SK-N-MC (cell line): ENCODE measurements around the gene PRKAR1B.

ENCODE experiments used
- DNase-seq: peaks from one replicate; pipeline ENCODE4 v3.0.0-alpha.2; 2011; ENCODE audit warnings: low read depth, low spot score
- H3K27ac ChIP-seq: fragments of 200-600 bp; sonication (generic); 2 replicates; pipeline ENCODE4 v1.5.1; 2016; ENCODE audit warnings: mixed run types
- H3K36me3 ChIP-seq: fragments of 200-600 bp; sonication (generic); 2 replicates; pipeline ENCODE4 v1.6.1; 2017; ENCODE audit warnings: antibody characterized with exemption, low read length, mixed read lengths; ENCODE audit not compliant: insufficient read depth
- H3K4me3 ChIP-seq: fragments of 200-600 bp; sonication (generic); 2 replicates; pipeline ENCODE4 v1.5.1; 2016
- H3K9ac ChIP-seq: fragments of 200-600 bp; sonication (generic); 2 replicates; pipeline ENCODE4 v1.8.0; 2017; ENCODE audit warnings: mixed run types, mixed read lengths; ENCODE audit not compliant: insufficient read length
- H3K9me3 ChIP-seq: fragments of 200-600 bp; sonication (generic); 2 replicates; pipeline ENCODE4 v1.6.1; 2017; ENCODE audit warnings: low read depth, mild to moderate bottlenecking, antibody characterized with exemption, low read length, moderate library complexity, mixed read lengths
- EZH2 ChIP-seq: fragments of 200-600 bp; sonication (generic); IDR thresholded peaks from one replicate; pipeline ENCODE4 v1.6.1; 2017; ENCODE audit warnings: antibody characterized with exemption
- FOXP2 ChIP-seq: optimal IDR thresholded peaks from 2 replicates; pipeline ENCODE3; 2011; ENCODE audit warnings: mild to moderate bottlenecking, moderate library complexity; ENCODE audit not compliant: insufficient read depth; ENCODE audit errors: extremely low read length, control extremely low read depth
- POLR2AphosphoS5 ChIP-seq: IDR thresholded peaks from 2 replicates; pipeline ENCODE4 v1.6.1; 2012; ENCODE audit warnings: mild to moderate bottlenecking, low read depth, low read length, borderline replicate concordance

The PRKAR1B gene

DNA sequence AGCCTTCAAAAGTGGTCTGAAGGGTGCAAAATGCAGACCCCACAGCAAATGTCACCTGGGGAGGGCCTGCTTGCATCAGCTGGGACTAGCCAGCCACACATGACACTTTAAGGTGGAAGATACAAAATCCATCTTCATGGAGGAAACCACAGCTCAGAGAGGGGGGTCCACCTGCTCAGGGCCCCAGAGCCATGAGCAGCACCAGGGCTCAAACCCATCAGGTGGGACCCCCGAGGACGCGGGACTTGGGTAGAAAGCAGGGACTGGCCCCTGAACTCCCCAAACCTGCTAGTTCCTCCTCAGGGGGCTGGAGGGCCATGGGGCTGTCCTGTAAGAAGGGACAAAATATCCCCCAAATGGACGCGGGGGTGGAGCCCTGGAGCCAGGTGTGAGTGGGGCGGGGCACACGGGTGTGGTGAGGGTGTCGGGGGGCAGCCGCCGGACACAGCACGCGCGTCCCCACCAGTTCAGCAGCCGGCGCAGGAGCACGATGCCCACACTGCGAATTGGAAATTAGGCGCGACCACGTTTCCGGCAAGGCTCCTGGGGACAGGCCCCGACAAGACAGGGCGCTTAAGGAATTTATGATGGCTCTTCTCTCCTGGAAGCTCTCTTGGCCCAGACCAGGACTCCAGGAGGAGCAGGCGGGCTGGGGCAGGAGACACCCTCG, 215.5 kb downstream of the PRKAR1B start:
- Histone ChIP-seq H3K27ac (no peak overlapping the region), H3K4me3 (no peak overlapping the region), H3K9me3 (no peaks in the 10 kb centered on the region), H3K9ac (no peak overlapping the region), H3K36me3 (no peaks in the 10 kb centered on the region)
- DNase-seq = no peak
- TF ChIP-seq POLR2AphosphoS5 (no peak), FOXP2 (no peak), EZH2 (no peak)

DNA sequence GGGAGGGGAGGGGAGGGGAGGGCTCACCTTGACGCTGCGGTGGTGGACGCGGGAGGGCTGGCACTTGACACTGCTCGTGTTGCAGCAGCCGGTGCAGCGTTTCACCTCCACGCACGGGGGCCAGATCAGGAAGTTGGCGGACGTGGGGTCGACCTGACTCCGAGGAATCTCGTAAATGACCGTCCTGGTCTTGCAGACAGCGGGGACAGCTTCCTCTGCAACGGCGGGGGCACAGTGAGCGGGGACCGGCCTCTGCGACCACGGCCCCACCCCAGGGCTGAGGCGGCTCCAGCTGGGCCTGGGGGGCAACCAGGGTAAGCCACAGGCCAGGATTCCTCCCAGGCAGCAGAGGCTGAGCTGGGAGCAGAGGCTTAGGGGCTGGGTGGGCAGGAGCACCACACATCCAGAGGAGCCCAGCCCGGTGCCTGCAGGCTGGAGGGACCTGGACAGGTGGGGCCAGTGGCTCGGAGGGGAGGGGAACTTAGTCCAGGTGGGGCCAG, 216.2 kb downstream of the PRKAR1B start:
- H3K27ac ChIP-seq = no peak overlapping the region
- no peak overlapping the region for H3K9ac ChIP-seq
- no peak for DNase-seq
- H3K4me3 ChIP-seq = no peak overlapping the region
- H3K9me3 ChIP-seq = no peaks in the 10 kb centered on the region
- no peak for TF ChIP-seq POLR2AphosphoS5
- TF ChIP-seq FOXP2 = no peak
- no peak for TF ChIP-seq EZH2
- H3K36me3 ChIP-seq = no peaks in the 10 kb centered on the region

DNA sequence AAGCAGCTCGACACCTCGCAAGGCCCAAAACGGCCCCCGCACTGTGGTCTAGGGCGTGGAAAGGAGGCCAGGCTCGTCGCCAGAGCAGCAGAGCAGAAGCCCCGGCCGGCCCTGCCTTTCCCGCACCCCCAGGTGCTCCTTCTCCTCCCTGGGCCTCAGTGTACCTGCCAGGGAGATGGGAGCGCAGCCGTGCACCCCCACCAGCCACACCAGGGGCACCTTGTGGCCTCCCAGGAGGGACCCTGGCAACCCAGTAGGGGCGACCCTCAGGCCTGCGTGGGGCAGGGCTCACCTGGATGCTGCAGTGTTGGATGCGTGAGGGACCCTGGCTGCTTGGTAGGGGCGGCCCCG, 217.0 kb downstream of the PRKAR1B start:
- no peak for DNase-seq
- no peaks in the 10 kb centered on the region for H3K36me3 ChIP-seq

DNA sequence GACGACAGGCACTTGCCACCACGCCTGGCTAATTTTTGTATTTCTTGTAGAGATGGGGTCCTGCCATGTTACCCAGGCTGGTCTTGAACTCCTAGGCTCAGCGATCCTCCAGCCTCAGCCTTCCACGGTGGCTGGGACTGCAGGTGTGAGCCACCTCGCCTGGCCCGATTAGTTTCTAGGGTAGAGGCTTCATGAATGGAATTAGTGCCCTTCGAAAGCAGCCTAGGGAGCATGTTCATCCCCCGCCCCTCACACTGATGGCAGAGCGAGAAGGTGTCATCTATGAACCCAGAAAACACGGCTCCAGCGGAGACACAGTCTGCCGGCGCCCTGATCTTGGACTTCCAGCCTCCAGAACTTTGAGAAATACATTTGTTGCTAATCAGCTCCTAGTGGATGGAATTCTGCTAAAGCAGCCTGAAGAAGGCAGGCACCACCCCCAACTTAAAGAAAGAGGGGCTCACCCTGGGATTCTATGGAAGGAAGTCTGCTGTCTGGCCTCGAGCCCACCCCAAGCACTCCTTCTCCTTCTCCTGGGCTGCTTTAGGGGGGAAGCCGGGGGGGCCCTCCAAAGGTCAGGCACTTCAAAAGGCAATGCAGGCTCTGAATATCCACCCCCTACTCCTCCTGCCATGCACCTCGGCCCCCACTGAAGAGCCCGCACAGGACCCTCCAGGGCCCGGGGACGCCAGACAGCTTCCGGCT, 217.5 kb downstream of the PRKAR1B start:
- Histone ChIP-seq H3K4me3 (no peak overlapping the region), H3K27ac (no peak overlapping the region), H3K9ac (no peak overlapping the region), H3K36me3 (no peaks in the 10 kb centered on the region), H3K9me3 (no peaks in the 10 kb centered on the region)
- TF ChIP-seq POLR2AphosphoS5 = no peak
- no peak for TF ChIP-seq EZH2
- TF ChIP-seq FOXP2 = no peak
- DNase-seq = no peak

More for the DNA sequence above, 217.0 kb downstream of the PRKAR1B start:
- no peaks in the 10 kb centered on the region for H3K9me3 ChIP-seq
- TF ChIP-seq FOXP2 (no peak), POLR2AphosphoS5 (no peak), EZH2 (no peak)
- H3K27ac ChIP-seq = no peak overlapping the region
- H3K4me3 ChIP-seq = no peak overlapping the region
- H3K9ac ChIP-seq = no peak overlapping the region

DNA sequence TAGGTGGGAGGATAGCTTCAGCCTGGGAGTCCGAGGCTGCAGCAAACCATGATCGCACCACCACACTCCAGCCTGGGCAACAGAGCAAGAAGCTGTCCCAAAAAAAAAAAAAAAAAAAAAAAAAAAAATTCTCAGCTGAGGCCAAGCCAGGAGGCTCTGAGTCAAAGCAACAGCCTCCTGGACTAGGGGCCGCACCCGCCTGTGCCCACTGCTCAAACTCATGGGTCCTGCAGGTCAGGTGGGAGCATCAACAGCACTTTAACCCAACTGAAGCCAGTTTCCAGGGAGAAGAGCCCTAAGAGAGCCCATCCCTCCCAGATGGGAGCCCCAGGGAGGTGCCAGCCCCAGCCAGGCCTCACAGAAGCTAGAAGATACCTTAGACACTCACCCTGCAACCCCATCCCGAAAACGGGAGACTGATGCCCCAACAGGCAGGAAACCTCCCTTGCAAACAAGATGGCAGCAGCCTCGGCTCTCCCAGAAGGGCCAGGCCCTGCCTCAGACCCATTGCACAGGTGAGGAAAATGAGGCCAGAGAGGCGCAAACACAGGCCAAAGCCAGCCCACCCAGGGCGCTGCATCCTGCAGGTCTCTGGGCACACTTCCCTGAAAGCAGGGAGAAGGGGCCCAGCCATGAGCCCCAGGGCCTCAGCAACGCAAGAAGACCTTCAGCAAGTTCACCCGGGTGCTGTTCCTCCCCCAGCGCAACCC, 218.5 kb downstream of the PRKAR1B start:
- Histone ChIP-seq H3K36me3 (no peaks in the 10 kb centered on the region), H3K9me3 (no peaks in the 10 kb centered on the region), H3K27ac (no peak overlapping the region), H3K9ac (no peak overlapping the region), H3K4me3 (no peak overlapping the region)
- DNase-seq = no peak
- TF ChIP-seq POLR2AphosphoS5 (no peak), FOXP2 (no peak), EZH2 (no peak)

DNA sequence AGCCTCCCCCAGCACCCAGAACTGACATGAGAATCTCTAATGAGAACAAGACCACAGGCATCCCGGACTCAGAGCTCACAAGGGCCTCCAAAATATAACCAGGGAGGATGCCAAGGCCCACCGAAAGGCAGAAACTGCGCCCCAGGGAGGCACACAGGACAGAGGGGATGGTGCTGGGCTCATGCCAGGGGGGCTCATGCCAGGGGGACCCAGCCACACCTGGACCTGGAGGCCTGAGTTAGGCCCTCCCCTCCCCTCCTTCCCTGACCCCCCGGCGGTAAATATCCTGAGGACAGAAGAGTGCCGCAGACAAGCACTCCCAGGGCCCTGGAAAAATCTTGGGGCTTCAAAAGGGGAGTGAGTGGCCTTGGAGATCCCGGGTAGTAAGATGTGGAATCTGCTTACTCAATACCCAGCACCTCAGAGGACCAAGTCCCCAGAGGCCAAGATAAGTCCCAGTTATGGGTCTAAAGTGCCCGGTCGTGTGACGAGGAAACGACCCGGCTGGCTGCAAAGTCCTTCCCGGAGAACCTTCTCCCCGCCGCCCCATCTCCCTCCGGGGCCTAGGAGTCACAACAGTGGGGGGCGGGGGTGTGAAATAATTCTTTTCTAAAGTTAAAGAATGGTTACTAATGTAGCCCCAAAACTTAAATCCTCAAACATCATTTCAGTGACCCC, 219.3 kb downstream of the PRKAR1B start:
- H3K27ac ChIP-seq = no peak overlapping the region
- H3K36me3 ChIP-seq = no peaks in the 10 kb centered on the region
- TF ChIP-seq EZH2 (no peak), POLR2AphosphoS5 (no peak), FOXP2 (no peak)

DNA sequence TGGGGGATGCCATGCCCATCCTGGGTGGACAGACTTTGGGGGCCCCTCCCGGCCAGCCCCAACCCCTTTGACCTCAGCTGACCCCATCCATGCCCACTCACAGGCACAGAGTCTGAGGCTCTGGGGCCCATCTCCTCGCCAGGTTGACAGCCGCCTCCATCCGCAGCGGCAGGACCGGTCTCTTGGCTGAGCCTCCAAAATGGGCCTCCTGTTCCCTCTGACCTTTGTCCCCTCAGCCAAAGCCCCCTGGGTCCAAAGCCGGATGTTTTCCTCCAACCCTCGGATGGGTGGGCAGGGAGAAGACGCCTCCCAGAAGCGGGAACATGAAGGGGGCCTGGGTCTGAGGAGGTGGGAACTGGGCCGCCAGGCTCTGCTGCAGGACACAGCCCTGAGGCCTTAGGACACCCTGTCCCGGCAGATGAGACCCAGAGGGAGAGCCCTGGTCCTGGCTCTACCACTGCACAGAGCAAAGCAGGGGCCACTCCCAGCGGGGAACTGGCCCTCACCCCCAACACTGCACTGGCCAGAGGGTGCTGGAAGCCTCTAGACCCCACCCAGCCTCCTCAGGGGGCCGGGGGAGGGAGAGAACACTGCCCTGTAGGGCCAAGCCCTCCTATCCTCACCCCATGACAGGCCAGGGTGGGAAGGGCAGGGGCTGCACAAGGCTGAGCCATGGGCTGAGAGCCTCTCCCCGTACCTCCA, 220.0 kb downstream of the PRKAR1B start:
- Histone ChIP-seq H3K27ac (no peak overlapping the region), H3K4me3 (no peak overlapping the region), H3K9ac (no peak overlapping the region), H3K36me3 (no peaks in the 10 kb centered on the region), H3K9me3 (no peaks in the 10 kb centered on the region)
- no peak for TF ChIP-seq EZH2
- no peak for TF ChIP-seq POLR2AphosphoS5
- TF ChIP-seq FOXP2 = no peak
- no peak for DNase-seq

More for the DNA sequence above, 219.3 kb downstream of the PRKAR1B start:
- Histone ChIP-seq H3K4me3 (no peak overlapping the region), H3K9me3 (no peaks in the 10 kb centered on the region), H3K9ac (no peak overlapping the region)
- DNase-seq = no peak
